Stimulated activated CD4-positive, alpha-beta T cell treated with anti-CD3 and anti-CD28 coated beads, Interleukin-1b, Interleukin-23, amount 100 ng/mL, for 4 hours (primary cell): Measurements from ENCODE around the gene GOLGA6B.
"Not testable (repeated sequence)": the region's sequence is repeated elsewhere in the genome, so short reads cannot be mapped to it uniquely, and the experiment has no call there.

Source experiments
- DNase-seq, 2 donors: peaks; one replicate each; pipeline ENCODE4 v3.0.0-alpha.2; 2020; ENCODE audit warnings: low read depth in 2 of 2

GOLGA6B gene

GRCh38 chr15:72654397-72654796 lies at the start of gene GOLGA6B:
Gene GOLGA6B (plus strand): TSS chr15:72654697. CDS start chr15:72654738, 41 bp downstream.
- not testable (repeated sequence) for DNase-seq

GRCh38 chr15:72604794-72605193 lies 49.7 kb upstream of the GOLGA6B start:
- no peak for DNase-seq

- not testable (repeated sequence) for DNase-seq
Measured at GRCh38 chr15:72608084-72608483, 46.4 kb upstream of the GOLGA6B start.

DNA sequence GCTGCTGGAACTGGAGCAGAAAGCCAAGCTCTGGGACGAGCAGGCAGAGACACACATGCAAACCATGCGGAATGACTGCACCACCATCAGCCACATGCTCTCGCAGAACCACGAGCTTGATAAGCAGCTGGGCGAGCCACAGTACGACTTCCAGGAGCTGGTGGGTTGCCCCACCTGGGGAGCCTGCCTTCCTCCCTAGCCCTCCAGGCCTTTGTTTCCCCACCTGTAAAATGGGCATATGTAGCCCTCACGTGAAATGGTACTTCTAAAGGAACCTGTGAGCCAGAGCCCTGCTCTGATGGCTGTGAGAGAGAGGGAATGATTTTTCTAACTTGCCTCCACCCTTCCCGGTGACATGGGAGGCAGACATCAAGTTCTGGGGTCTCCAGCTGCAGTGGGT lies 44.6 kb upstream of the GOLGA6B start:
- DNase-seq: no peak

GRCh38 chr15:72612324-72612723 lies 42.2 kb upstream of the GOLGA6B start:
- DNase-seq: not testable (repeated sequence)

- DNase-seq: no peak
Measured at GRCh38 chr15:72614810-72615532, 39.5 kb upstream of the GOLGA6B start.

DNA sequence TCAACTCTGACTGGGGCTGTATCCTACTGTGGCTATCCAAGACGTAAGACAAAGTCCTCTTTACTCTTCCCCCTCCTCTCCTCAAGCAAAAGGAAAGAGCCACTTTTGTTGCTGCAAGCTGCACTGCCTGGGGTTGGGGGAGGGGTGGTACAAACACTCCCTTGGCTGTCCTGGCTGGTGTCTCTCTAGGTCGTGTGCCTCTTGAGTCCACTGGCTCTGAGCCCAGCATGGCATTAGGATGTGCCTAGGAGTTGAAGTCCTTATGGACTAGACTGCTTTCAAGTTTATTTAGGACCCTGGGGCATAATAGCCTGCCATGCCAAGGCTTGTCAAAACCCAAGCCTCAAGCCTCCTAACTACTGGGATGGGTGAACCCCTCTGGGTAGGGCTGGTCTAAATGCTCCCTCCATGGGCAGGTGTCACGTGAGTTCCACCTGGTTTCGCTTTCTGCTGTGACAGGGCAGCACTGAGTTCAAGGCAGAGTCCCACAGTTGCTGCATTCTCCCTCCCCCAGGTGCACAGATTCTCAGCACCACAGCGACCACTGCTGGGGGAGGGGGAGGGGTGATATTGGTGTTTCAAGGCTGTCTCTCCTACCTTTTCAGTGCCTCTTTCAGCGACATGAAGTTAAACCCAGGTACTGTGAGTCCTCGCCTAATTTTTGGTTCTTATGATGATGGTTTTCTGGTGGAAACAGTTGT lies 38.8 kb upstream of the GOLGA6B start:
- DNase-seq: not testable (repeated sequence)

GRCh38 chr15:72616491-72617210 lies 37.8 kb upstream of the GOLGA6B start:
- DNase-seq: no peak

DNA sequence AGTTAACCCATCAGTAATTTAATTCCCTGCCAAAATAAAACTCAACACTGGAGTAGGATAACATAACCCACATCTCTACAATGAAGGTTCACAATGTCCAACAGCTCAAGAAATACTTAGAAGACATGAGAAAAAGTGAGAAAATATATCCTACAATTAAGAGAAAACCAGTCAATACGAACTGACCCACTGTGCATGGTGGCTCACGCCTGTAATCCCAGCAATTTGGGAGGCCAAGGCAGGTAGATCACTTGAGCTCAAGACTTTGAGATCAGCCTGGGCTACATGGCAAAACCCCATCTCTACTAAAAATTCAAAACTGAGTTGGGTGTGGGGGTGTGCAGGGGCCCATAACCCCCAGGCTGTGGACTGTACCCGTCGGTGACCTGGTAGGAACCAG lies 30.6 kb upstream of the GOLGA6B start:
- not testable (repeated sequence) for DNase-seq

DNA sequence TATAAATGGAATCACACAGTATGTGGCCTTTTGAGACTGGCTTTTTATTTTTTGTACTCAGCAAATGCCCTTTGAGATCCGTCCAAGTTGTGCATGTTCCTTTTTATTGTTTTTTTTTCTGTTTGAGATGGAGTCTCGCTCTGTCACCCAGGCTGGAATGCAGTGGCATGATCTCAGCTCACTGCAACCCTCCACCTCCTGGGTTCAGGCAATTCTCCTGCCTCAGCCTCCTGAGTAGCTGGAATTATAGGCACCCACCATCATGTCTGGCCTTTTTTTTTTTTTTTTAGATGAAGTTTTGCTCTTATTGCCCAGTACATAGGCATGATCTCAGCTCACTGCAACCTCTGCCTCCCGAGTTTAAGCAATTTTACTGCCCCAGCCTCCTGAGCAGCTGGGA lies 28.3 kb upstream of the GOLGA6B start:
- not testable (repeated sequence) for DNase-seq

DNA sequence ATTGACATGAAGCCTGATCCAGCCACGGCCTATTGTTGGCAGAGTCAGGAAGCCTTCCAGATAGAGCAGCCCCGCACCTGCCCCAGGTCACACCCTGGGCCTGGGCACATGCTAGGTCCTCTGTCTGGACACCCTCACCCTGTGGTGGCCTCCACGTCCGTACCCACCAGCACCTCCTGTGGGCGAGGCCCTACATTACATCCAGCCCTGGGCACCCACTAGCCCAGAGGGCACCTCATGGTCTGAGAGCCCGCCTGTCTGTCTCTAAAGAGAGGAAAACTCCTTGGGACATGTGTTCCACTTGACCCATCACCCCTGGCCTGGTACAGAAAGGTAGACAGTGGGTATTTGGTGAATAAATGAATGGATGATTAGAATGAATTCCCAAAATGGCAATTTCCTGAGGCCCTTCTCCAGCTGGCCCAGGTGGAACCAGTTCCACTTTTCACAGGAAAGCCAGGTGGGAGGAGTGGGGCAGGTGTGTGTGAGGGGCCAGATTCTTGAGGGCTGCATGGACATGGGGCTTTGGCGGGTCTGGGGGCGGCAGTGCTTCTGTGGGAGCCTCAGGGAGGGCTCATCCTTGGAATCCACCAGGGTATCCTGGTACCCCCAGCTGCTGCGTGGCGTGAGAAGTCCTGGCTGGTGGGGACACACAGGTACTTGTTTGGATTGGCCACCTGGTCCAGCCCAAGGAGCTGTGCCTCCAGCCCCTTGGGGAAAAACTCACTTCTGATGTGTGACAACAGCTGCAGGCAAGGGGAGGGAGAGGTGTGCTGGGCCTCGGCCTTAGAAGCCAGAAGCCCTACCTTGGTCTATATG lies 26.0 kb upstream of the GOLGA6B start:
- DNase-seq: not testable (repeated sequence)

- not testable (repeated sequence) for DNase-seq
Measured at GRCh38 chr15:72629068-72629570, 25.4 kb upstream of the GOLGA6B start.

DNA sequence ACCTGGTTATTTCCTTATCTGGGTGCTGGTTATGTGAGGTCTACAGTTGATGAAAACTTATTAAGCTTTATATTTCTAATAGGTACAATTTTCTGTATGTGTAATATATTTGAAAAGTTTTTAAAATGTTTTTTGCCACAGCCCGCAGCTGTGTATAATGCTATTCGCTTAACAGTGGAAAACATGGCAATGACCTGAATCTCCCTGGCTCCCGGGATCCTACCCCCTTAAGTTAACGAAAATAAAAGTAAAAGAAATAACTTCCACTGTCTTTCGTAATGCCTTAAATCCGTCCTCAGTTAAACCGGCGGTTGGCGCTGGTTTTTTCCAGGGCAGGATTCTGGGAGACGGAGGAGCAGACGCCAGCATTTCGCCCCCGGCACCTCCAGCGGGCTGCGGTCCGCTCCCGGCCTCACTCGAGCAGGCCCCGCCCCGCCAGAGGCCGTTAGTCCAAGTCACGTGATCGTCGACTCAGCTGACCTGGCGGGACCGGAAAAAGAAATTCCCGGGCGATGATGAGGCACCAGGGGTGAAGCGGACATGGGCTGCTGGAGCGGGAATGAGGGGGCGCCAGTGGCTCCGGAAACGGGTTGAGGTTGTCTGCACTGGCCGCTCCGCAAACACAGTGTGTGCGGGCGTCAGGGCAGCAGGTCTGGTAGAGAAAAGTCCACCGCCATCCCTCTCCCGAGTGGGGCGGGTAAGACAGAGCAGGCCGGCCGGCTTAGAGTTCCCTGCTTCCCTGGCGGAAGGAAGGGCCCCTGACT lies 17.8 kb upstream of the GOLGA6B start:
- peak in 1 of 2 donors; percentile 57 for DNase-seq

DNA sequence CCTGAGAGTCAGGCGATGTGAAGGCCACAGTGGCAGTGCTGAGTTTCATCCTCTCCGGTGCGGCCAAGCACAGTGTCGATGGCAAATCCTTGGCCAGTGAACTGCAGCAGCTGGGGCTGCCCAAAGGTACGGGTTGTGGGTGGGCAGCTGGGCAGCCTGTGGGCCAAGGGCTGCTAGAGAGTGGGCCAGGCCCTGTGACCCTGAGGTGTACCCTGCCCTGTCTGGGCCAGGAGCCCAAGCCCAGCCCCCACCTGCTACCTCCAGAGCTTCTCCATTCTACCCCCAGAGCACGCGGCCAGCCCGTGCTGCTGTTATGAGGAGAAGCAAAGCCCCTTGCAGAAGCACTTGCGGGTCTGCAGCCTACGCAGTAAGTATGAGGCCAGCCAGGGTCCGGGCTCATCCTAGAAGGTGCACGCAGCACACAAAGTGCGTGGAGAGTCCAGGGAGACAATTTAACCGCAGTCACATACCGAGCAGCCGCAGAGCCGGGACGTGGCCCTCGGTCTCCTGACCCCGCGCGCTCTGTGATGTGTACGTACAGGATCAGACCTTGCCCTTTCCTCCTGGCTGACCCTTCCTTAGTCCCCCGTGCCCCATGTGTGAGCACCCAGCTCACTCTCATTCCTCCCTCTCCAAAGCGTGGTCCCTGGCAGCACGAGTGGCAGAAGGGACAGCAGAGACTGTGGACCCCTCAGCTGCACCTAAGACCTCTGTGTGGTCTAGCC lies 14.6 kb upstream of the GOLGA6B start:
- not testable (repeated sequence) for DNase-seq

DNA sequence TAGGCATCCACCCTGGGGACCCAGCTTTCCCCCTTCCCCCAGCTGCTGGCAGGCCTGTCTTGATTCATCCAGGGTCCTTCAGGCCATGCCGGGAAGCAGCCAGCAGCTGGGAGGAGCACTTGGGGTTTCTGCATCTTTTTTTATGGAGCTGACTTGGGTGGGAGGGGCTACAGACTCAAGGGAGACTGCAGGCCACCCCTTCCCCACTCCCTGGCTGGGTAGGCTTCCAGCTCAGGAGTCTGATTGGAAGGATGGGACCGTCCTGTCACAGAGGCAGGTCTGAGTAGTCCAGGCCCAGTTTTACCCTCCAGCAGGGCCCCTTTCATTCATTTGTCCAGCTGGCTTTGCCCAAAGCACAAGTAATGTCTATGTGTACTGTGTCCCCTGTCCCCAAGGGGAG lies 12.2 kb upstream of the GOLGA6B start:
- DNase-seq: not testable (repeated sequence)

- DNase-seq: not testable (repeated sequence)
Measured at GRCh38 chr15:72648631-72649253, 5.8 kb upstream of the GOLGA6B start.

DNA sequence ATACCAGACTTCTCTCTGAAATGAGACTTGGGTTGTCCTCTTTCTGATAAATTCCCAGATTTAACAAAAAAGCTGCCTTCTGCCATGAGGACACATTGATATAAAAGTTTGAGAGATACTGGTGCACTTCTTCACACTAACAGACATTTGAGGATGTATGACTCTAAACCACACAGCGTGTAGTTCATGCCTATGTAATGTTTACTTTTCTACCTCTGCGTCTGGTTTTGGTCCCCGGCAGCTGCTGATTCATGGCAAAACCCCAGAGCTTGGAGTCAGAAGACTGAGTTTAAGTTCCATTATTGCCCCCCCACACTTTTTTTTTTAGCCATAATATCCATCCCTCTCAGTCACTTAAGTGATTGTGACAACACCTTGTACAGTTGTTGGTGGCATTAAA lies 1.5 kb downstream of the GOLGA6B start:
- not testable (repeated sequence) for DNase-seq

DNA sequence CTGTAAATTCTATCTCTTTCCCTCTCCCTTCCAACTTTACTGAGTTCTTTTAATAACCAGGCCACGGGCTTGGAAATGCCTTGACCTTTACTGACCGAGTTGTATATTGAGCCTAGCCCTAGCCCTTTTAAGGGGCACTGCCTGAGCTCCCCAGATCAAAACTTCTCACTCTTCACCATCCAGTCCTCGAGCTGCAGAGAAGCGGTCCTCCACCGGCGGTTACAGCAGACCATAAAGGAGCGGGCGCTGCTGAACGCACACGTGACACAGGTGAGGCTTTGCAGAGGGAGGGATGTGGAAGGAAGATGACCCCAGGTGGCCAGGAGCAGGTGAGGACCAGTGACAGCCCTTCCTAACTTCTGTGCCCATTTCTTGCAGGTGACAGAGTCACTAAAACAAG lies 6.6 kb downstream of the GOLGA6B start:
- not testable (repeated sequence) for DNase-seq

GRCh38 chr15:72663931-72664330 lies 9.4 kb downstream of the GOLGA6B start:
- not testable (repeated sequence) for DNase-seq
